Fibroblast of lung (primary cell): ENCODE measurements around the gene CDYL2.

Experiments
- CTCF ChIP-seq, 2 donors: IDR thresholded peaks in 1 of 2; conservative IDR thresholded peaks in 1 of 2; 1 replicate in 1 of 2; 2 replicates in 1 of 2; pipeline ENCODE4 v1.5.1; 2011 to 2012; ENCODE audit warnings: low read length in 2 of 2, control low read depth in 1 of 2, inconsistent platforms in 1 of 2, low read depth in 1 of 2, mild to moderate bottlenecking in 1 of 2
- EZH2 ChIP-seq: IDR thresholded peaks from 2 replicates; pipeline ENCODE4 v1.5.1; 2012; ENCODE audit warnings: low read length, control low read depth, mild to moderate bottlenecking; ENCODE audit errors: missing control alignments

- TF ChIP-seq CTCF (conservative IDR thresholded peaks at IDR 0.05 in 1 of 2, IDR thresholded peaks at IDR 0.05 in 1 of 2; ENCODE audit: low read depth in 1 of 2, low read length in 2 of 2): no peak
- no peak for TF ChIP-seq EZH2
Measured at GRCh38 chr16:80702696-80703095, 101.7 kb downstream of the CDYL2 start.
